NCI-H524 (cell line): Measurements from ENCODE around the gene POLDIP2.

Experiments
- DNase-seq, 2 experiments: peaks; one replicate each; lab custom pipeline; 2025; lab: John Stamatoyannopoulos, UW

Gene POLDIP2

DNA sequence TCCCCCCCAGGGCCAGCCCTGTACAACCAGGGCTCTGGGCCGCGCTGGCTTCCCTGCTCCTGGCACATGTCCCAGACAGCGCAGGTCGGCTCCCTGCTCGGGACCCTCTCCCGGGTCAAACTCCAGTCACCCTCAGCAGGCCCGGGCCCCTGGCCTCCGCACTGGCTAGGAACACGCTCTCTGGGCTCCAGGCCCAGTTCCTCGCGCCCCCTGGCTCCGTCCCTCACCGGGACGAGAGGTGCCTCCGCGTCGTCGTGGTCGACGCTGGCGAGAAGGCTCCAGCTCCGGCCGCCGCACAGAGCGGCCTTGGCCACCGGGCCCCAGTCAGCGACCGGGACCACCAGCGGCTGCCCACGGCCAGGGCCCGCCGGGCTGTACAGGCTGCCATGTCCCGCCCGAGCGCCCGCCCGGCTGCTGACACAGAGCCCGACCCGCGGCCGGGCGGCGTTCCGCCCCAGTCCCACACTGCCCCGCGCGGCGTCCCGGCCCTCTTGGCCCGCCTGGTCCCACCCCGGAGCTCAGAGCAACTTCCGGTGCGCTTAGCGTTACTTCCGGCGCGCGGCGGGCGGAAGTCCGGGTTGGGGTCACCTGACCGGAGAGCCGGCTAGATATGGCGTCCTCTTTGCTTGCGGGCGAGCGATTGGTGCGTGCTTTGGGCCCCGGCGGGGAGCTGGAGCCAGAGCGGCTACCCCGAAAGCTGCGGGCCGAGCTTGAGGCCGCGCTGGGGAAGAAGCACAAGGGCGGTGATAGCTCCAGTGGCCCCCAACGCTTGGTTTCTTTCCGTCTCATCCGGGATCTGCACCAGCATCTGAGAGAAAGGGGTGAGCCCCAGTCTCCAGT lies at the start of gene POLDIP2:
POLDIP2 (minus strand) TSS at position 467 of the 840 bp plus-strand sequence; CDS start at position 388, 79 bp downstream.
- DNase-seq, result peak; percentile 92 to 98

- DNase-seq, result peak; percentile 64 to 82
Measured at GRCh38 chr17:28406473-28406814, 49.1 kb upstream of the POLDIP2 start.

GRCh38 chr17:28405632-28406472 lies 48.5 kb upstream of the POLDIP2 start, which contains the start of gene SLC46A1:
TSS of gene SLC46A1 (minus strand) at chr17:28406212. CDS start at chr17:28406114, 98 bp downstream.
- peak; percentile 55 to 82 for DNase-seq

DNA sequence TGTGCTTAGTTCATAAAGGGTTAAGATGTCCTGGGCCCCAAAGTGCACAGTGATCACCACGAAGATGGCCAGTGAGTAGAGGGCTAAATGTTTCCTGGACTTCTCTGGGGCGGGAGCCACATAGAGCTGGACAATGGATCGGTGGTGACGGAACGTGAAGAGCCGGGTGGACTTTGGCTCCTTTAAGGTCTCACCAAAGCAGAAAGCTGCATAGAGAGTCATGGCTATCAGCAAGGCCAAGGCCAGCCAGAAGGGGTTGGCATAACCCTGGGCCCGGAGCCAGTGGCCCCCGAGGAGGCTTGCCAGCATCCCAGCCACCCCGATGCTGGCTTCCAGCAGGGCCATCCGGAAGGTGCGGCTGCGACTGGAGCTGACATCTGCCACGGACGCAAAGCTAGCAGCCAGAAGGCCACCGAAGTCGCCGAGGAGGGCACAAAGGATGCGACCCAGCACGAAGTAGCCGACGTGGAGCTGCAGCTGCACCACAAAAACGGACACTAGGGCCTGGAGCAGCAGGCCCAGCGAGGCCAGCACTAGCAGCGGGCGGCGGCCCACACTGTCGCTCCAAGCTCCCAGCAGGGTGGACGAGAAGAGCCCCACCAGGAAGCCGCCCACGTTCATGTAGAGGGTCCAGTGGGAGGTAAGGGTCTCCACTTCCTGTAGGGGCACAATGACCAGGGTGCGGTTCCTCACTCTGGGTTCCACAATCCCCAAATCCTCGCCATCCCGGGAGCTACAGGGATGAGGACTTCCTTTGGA lies 47.7 kb upstream of the POLDIP2 start:
- DNase-seq, result no peak

GRCh38 chr17:28404461-28404811 lies 47.1 kb upstream of the POLDIP2 start:
- no peak for DNase-seq

DNA sequence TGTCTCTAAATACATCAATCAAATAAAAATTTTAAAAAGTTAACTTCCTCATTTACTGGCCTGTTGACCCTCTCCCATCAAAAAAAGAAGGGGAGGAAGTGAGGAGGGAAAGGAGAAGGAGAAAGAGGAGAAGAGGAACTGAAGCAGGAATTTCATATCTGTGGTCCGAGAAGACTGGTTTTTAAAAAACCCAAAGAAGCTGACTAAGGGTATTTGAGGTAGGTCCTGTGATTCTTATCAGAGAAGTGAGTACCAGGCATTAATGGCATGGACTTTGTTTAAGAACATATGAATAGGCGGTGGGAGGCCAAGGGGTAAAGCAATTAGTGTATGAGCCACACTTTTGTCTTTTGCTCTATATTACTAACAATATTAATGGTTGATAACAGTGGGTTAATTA lies 46.7 kb upstream of the POLDIP2 start:
- no peak for DNase-seq

DNA sequence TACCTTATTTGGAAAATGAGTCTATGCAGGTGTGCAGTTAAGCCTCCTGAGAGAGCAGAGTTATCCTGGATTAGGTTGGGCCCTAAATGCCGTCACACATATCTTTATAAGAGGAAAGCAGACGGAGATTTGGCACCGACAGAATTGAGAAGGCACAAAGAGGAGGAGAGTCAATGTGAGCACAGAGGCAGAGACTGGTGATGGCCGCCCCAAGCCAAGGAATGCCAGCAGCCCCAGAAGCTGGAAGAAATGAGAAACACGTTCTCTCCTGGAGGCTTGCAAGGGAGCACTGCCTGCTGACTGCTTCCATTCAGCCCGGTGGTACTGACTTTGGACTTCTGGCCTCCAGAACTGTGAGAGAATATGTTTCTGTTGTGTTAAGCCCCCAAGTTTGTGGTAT lies 45.5 kb upstream of the POLDIP2 start:
- no peak for DNase-seq

GRCh38 chr17:28402224-28402630 lies 44.9 kb upstream of the POLDIP2 start:
- DNase-seq, result no peak

- no peak for DNase-seq
Measured at GRCh38 chr17:28399808-28400207, 42.5 kb upstream of the POLDIP2 start.

DNA sequence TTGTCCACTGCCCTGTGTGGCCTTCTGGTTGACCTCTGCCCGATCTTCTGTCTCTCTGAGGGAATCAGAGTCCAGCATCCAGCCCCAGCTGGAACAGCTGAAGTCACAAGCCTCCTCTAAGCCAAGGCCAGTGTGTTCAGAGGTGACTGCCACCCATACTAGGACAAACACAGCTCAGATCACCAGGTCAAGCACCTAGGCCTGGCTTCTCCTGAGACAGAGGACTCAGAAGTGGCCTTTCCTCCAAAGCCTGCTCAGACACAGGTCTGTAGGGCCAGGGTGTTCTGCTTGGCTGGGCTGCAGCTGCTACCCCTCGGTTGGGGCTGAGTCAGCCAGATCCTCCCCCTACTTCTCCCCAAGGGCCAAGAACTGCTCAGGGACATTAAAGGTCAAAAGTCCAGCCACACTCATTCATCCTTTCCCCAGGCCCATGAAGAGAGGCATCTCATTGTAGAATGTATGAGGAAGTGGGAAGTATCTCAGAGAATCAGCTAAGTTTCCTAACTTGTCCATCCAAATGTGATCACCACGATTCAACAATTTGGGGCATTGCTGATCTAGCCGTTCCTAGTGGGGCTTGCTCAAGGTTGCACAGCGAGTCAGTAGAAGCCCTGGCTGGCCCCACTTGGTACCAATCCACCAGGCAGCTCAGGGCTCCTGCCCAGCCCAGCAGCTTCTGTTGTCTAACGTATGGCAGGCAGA lies 41.1 kb upstream of the POLDIP2 start:
- DNase-seq, result peak in 1 of 2 experiments; percentile 49

DNA sequence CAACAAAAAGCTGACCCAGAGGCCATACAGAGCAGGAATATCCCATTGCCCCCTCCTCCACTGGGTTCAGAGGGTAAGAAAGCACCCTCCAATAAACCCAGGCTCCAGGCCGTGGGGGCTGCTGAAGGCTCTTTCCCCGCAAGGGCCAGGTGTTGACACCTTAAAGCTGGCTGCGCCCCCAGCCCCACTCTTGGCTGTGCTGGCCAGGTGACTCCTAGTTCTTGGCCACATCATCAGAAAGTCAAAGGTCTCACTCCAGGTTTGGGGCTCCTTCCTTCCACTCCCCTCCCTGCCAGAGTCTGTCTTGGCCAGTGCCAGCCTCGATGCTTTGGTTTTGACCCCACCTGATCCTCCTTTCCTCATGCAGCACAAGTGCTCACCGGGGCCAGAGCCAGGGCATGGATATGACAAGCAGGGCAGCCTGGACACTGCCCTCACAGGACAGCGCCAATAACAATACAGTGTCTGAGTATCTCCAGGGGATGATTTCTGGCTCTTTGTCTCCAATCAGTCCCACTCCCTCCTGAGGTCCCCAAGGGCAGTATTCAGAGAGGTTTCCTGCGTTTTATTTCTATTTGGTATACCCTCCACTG lies 40.5 kb upstream of the POLDIP2 start:
- no peak for DNase-seq

DNA sequence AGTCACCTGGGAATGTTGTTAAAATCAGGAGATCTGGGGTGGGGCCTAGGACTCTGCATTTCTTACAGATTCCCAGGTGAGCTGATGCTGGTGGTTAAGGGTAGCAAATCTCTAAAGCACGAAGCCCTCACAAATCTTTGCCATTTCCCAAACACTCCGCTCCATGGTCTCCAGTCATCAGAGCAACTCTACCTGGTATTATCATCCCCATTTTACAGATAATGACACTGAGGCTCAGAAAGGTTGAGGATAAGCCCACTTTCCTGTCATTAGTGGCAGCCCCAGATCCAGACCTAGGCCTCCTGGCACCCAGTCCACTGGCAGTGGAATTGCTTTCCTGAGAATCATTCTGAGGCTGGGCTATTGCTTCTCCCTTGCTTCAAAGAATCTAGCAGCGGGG lies 39.9 kb upstream of the POLDIP2 start:
- DNase-seq, result no peak

DNA sequence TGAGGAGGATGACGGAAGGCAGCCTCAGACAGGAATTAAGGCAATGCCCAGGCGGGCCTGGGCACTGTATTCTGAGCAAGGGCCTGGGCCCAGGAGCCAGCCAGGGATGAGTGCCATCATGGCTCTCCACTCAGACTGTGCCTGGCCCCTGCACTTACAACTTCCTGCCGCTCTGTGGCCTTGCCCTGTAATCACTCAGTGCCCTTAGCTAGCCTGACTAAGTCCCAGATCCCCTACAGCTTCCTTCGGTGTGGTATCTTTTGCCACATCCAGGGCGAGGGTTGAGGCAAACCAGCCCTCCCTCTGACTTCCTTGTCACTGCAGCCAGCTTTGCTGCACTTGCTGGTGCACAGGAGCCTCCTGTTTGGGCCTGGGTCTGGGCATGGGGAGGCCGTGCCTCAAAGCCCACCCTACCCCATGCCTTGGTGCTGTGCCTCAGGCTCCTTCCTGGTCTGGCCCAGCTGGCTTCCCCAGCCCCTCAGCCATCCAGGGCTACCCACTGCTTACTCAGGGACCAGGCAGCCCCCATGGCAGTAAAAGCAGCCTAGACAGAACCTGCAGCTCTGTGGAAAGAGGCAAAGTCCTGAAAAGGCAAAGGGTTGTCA lies 39.4 kb upstream of the POLDIP2 start:
- no peak for DNase-seq

DNA sequence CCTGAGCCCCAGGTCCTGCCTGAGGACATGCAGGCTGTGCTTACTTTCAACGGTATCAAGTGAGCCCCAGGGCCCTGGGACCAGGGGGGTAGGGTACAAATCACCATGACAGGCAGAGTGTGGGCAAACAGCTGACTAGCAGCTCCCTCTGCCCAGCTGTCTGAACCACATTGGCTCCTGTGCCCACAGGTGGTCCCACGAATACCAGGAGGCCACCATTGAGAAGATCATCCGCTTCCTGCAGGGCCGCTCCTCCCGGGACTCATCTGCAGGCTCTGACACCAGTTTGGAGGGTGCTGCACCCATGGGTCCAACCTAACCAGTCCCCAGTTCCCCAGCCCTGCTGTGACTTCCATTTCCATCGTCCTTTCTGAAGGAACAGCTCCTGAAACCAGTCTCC lies 38.6 kb upstream of the POLDIP2 start:
- no peak for DNase-seq

DNA sequence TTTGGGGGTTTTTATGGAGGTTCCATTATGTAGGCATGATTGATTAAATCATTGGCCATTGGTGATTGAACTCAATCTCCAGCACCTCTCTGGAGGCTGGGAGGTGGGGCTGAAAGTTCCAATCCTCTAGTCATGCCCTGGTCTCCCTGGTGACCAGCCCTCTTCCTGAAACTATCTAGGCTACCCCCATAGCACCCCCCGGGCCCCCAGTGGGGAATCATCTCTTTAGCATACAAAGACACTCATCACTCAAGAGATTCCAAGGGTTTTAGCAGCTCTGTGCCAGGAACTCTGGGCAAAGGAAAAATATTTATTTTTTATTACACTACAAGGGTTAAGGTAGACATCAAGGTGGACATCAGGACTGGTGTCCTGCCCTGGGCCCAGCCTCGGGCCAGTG lies 38.1 kb upstream of the POLDIP2 start:
- DNase-seq, result no peak

GRCh38 chr17:28394337-28395116 lies 37.2 kb upstream of the POLDIP2 start:
- DNase-seq, result no peak

DNA sequence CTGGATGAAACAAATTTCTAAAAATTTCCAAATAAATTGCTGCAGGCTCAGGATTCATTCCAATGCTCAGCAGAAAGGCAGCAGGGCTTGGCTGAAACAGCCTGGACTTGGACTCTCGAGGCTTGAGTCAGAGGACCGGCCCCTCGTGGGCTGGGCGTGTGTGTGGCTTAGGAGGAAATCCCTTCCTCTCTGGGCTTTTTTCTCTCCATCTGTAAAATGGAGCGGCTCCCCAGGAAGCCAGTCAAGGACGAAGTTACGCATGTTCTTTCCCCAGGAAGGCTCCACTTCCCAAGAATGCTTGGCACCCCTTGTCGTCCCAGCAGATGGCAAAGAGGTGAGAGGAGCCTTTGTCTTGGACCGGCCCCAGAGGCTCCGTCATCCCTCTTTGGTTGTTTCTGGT lies 35.2 kb upstream of the POLDIP2 start:
- no peak for DNase-seq

- no peak for DNase-seq
Measured at GRCh38 chr17:28391401-28391800, 34.1 kb upstream of the POLDIP2 start.

GRCh38 chr17:28390984-28391383 lies 33.7 kb upstream of the POLDIP2 start:
- no peak for DNase-seq

DNA sequence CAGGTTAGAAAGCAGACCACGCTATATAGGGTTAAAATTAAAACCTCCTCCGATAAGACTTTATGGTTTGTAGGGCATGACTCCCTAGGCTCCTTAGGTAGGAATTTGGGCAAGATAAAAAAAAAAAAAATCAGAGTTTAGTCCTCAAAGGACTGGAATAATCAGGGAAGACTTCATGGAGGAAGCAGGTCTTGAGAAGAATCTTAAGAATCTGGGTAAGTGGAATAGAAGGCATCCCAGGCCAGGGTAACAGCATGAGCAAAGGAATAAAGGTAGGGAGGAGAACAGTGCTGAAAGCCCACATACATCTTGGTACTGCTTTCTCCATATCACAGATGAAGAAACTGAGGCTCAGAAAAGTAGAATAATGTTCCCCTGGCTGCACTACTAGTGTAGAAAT lies 33.2 kb upstream of the POLDIP2 start:
- no peak for DNase-seq
